Activated T-cell treated with anti-CD3 and anti-CD28 coated beads, Interleukin-2, amount 50 U/mL, for 4 hours (primary cell): ENCODE results near the gene ZCWPW1. TPM values are rescaled to one million over a fixed set of nuclear protein-coding genes. Genes with fewer than 3 reads are reported as not detected.
"Not testable (repeated sequence)": the region's sequence is repeated elsewhere in the genome, so short reads cannot be mapped to it uniquely, and the experiment has no call there.

Experiments
- ATAC-seq, 2 donors: fragments of 200-7000 bp; cut with Tn5 transposase; one replicate each; pipeline ENCODE4 v1.10.0; 2021
- DNase-seq: peaks from one replicate; pipeline ENCODE4 v3.0.0-alpha.2; 2020
- H3K27me3 Mint-ChIP-seq: one replicate; pipeline ENCODE4 v1.8.0; 2021; ENCODE audit warnings: low read depth, mixed read lengths
- H3K36me3 Mint-ChIP-seq: one replicate; pipeline ENCODE4 v1.8.0; 2022; ENCODE audit warnings: mixed read lengths; ENCODE audit not compliant: insufficient read depth
- H3K4me1 Mint-ChIP-seq: one replicate; pipeline ENCODE4 v1.8.0; 2021; ENCODE audit warnings: low read depth, mixed read lengths
- H3K4me3 Mint-ChIP-seq: one replicate; pipeline ENCODE4 v1.8.0; 2021; ENCODE audit warnings: mild to moderate bottlenecking, moderate library complexity, mixed read lengths
- H3K9me3 Mint-ChIP-seq: one replicate; pipeline ENCODE4 v1.8.0; 2021; ENCODE audit warnings: mixed read lengths
- total RNA-seq, 3 donors: library from RNA; stranded (reverse); gene quantifications; one replicate each; pipeline ENCODE4 v1.2.1, GENCODE V29; 2021

The ZCWPW1 gene
- total RNA-seq, 3 donors from 2014 or later: 4.2 to 5.1 (median 4.8) TPM

DNA sequence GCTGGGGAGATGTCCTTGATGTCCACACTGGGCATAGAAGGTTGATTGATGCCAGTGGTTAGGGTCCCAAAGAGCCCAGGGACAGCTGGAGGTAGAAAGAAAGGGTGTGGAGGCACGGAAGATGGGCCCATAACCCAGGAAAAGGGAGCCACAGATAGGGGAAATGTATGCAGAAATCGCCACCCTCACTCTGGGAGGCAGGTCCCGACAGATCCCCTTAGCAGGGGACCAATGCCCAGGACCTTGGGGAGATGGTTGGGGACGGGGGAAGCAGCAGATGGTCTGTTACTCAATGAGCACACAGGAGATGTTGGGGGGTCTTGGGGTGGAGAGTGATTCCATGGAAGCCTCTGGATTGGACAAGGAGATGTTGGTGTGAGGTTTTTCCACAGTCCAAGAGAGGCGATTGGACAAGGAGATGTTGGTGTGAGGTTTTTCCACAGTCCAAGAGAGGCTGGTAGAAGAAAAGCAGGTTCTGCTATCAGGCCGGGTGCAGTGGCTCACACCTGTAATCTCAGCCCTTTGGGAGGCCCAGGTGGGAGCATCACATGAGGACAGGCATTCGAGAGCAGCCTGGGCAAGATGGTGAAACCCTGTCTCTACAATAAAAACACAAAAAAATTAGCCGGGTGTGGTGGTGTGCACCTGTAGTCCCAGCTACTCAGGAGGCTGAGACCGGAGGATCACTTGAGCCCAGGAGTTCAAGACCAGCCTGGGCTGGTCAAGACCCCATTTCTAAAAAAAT, 14.8 kb upstream of the ZCWPW1 start:
- no peak for DNase-seq
- Mint-ChIP-seq H3K9me3 (no peaks in the 10 kb centered on the region), H3K4me1 (peaks cover 14% of the 10 kb centered on the region), H3K27me3 (no peaks in the 10 kb centered on the region), H3K36me3 (no peaks in the 10 kb centered on the region), H3K4me3 (no peak overlapping the region)
- ATAC-seq: no peak

DNA sequence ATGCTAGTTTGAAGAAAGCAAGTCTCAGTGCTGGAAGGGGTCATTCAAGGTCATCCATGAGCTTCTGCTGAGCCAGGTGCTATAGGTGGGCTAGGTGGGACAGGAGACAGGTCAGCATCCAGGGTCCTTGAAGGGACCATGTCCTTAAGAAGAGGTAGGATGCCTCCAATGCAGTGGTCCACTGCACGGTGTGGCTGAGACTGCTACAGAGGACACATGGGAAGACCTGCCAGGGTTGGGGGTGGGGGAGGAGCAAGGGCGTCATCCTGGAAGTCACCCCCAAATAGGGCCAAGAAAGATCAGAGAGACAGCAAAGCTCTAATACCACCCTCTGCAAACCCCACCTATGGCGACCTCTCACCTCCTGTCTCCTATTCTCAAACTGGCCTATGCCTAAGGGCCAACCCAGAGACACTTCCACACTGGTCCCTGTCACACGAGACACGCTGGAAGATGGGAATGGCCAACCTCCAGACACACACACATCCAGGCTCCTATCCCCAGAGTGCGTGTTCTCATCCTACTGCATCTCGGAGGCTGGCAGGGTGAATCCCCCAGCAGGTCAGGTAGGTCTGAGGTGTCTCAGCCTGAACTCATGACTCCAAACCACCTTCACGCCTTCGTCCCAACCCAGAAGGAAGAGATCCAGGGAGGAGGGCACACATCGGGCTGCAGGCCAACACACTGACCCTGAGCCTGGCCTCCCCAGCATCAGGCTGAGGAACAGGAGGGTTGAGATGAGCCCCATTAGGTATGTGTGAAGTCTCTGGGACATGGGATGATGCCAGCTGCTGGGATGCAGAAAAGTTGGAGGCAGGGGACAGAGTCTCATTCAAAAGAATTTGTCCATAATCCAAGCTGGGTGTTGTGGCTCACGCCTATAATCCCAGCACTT, 13.4 kb upstream of the ZCWPW1 start:
- DNase-seq (no peak), ATAC-seq (no peak)
- H3K4me1 Mint-ChIP-seq: peaks cover 14% of the 10 kb centered on the region

DNA sequence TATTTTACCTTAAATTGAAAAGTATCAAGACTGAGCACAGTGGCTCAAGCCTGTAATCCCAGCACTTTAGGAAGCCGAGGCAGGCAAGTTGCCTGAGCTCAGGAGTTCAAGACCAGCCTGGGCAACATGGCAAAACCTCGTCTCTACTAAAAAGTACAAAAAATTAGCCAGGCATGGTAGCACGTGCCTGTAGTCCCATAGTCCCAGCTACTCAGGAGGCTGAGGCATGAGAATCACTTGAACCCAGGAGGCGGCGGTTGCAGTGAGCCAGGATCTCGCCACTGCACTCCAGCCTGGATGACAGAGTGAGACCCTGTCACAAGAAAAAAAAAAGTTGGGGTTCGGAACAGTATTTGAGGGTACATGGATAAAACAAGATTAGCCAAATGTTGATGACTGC, 10.7 kb upstream of the ZCWPW1 start:
- ATAC-seq, H3K4me3 Mint-ChIP-seq, H3K9me3 Mint-ChIP-seq, H3K27me3 Mint-ChIP-seq, DNase-seq: not testable (repeated sequence)
- Mint-ChIP-seq H3K4me1 (peaks cover 14% of the 10 kb centered on the region), H3K36me3 (peaks cover 13% of the 10 kb centered on the region)

More for the DNA sequence above, 13.4 kb upstream of the ZCWPW1 start:
- H3K27me3 Mint-ChIP-seq: no peaks in the 10 kb centered on the region
- H3K4me3 Mint-ChIP-seq: no peak overlapping the region
- H3K9me3 Mint-ChIP-seq: no peaks in the 10 kb centered on the region
- no peaks in the 10 kb centered on the region for H3K36me3 Mint-ChIP-seq

DNA sequence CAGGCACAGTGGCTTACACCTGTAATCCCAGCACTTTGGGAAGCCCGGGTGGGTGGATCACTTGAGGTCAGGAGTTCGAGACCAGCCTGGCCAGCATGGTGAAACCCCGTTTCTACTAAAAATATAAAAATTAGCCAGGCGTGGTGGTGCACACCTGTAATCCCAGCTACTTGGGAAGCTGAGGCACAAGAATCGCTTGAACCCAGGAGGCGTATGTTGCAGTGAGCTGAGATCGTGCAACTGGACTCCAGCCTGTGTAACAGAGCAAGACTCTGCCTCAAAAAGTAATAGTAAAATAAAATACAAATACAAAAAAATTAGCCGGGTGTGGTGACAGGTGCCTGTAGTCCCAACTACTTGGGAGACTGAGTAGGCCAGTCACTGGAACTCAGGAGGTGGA, 10.2 kb upstream of the ZCWPW1 start:
- Mint-ChIP-seq H3K36me3 (peaks cover 16% of the 10 kb centered on the region), H3K4me1 (peaks cover 17% of the 10 kb centered on the region)
- not testable (repeated sequence) for DNase-seq, H3K4me3 Mint-ChIP-seq, H3K27me3 Mint-ChIP-seq, ATAC-seq, H3K9me3 Mint-ChIP-seq

DNA sequence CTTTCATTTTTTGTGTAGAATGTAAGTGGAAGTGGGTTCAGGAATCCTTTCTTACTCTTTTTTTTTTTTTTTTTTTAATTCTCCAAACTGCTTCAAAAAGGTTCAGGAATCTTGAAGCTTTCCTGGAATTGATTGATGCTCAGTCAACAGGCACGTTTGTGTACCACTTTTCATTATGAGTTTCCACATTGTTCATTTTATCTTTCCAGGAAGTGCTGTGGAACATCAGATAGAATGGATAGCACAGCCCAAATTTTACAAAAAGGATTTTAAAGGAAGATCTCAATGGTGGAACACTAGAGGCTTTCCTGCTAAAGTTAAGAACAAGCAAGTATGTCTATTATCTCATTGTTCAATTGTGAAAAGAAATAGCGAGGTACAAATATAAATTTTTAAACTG, 9.7 kb upstream of the ZCWPW1 start:
- no peaks in the 10 kb centered on the region for H3K27me3 Mint-ChIP-seq
- DNase-seq (no peak), ATAC-seq (no peak)
- H3K4me3 Mint-ChIP-seq: no peak overlapping the region
- no peaks in the 10 kb centered on the region for H3K9me3 Mint-ChIP-seq
- H3K36me3 Mint-ChIP-seq: peaks cover 19% of the 10 kb centered on the region
- H3K4me1 Mint-ChIP-seq: peaks cover 22% of the 10 kb centered on the region

DNA sequence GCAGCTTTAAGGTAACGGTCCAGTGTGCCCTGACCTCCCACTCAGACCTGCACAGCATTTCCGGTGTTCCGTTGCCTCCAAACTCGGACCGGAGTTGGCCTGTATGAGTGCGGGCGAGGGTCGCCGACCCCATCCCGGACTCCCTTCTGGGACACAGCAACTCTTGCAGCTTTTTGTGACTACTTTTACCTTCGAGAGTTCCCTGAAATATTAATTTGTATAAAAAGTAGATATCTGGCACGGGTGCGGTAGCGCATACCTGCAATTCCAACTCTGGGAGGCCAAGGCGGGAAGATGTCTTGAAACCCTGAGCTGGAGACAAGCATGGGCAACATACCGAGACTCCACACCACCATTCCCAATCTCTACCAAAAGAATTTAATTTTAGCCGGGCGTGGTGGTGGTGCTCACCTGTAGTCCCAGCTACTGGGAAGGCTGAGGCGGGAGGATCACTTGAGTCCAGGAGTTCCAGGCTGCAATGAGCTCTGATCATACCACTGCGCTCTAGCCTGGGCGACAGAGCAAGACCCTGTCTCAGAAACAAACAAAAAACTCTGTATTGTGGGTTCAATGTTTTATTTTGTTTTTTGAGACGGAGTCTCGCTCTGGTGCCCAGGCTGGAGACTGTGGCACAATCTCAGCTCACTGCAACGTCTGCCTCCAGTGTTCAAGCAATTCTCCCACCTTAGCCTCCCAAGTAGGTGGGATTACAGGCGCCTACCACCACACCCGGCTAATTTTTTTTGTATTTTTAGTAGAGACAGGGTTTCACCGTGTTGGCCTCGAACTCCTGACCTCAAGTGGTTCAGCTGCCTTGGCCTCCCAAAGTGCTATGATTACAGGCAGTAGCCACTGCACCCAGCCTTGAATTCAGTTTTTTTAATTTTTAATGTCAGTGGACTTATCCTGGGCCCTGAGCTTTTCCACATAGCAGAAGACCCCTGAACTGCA, 8.9 kb upstream of the ZCWPW1 start:
- Mint-ChIP-seq H3K4me1 (peaks cover 27% of the 10 kb centered on the region), H3K27me3 (no peaks in the 10 kb centered on the region), H3K4me3 (peak overlapping the region; percentile 16), H3K9me3 (no peaks in the 10 kb centered on the region), H3K36me3 (peaks cover 24% of the 10 kb centered on the region)
- ATAC-seq (no peak), DNase-seq (no peak)

DNA sequence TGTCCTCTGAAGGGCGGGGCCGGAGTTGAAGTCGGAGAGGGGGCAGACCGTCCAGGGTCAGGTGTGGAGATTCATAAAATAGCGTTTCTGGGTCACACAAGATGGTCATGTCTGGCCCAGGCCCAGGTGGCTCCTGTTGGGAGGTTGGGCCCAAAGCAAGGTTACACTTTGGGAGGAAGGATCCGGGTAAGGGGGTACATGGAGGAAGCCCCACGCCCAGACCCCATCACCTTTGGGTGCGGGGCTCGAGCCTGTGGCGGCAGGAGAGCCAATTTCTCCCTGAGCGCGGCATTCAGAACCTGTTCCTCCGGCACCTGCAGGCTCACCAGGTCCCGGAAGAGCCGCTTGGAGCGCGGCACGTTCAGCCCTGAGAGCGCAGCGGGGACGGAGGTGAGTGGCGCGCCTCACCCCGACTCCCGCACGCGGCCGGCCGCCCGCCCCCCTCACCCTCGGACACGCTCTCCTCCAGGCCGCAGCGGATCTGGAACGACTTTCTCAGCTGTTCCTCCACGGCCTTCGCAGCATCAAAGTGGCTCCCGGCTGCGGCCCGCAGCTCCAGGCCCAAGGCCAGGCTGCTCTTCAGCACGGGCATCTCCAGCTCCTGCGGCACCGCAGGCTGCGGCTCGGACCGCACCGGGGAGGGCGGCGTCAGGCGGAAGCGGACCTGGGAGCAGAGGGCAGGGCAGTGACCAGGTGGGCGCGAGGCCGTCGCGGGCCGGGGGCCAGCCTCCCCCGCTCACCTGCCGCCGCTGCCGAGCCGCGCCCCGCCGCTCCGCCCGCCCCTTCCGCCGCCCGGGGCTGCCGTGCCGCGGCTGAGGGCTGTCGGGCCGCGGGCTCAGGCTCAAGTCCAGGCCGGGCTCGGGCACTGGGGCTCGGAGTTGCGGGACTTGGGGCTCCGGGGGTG, 7.2 kb upstream of the ZCWPW1 start:
- Mint-ChIP-seq H3K9me3 (no peaks in the 10 kb centered on the region), H3K4me1 (peaks cover 42% of the 10 kb centered on the region), H3K27me3 (no peaks in the 10 kb centered on the region), H3K4me3 (peak overlapping the region; percentile 93), H3K36me3 (peaks cover 31% of the 10 kb centered on the region)
- ATAC-seq (peak; percentile 48 to 49), DNase-seq (peak; percentile 42)

DNA sequence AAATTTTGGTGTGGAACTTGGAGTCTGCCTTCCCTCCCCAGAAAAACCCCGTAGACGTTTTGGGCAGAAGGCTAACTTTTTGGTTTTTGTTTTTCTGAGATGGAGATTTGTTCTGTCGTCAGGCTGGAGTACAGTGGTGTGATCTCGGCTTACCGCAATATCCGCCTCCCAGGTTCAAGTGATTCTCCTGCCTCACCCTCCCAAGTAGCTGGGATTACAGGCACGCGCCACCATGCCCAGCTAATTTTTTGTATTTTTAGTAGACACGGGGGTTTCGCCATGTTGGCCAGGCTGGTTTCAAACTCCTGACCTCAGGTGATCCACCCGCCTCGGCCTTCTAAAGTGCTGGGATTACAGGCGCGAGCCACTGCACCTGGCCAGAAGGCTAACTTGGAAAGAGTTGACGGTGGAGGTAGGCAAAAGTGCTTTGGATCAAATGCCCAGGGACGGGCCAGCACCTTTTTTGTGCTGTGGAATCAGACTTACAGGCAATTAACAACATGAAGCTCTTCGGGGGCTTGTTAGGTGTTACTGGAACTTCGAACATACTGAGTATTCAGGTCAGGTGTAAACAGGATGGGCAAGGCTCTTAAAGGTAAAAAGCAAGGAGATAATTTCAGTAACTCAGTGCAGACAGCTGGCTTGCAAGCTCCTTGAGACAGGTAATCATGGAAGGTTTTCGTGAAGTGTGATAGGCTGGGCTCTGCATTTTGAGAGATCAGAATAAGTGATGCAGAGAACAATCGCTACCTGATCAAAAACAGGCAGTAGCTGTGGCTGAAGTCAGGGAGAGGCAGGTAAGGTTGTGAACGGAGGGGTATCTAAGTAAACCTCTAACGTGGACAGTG, 6.0 kb upstream of the ZCWPW1 start:
- no peaks in the 10 kb centered on the region for H3K27me3 Mint-ChIP-seq
- H3K4me1 Mint-ChIP-seq: peaks cover 44% of the 10 kb centered on the region
- peaks cover 33% of the 10 kb centered on the region for H3K36me3 Mint-ChIP-seq
- ATAC-seq (no peak), DNase-seq (no peak)
- H3K4me3 Mint-ChIP-seq: peak overlapping the region; percentile 90
- H3K9me3 Mint-ChIP-seq: no peaks in the 10 kb centered on the region

DNA sequence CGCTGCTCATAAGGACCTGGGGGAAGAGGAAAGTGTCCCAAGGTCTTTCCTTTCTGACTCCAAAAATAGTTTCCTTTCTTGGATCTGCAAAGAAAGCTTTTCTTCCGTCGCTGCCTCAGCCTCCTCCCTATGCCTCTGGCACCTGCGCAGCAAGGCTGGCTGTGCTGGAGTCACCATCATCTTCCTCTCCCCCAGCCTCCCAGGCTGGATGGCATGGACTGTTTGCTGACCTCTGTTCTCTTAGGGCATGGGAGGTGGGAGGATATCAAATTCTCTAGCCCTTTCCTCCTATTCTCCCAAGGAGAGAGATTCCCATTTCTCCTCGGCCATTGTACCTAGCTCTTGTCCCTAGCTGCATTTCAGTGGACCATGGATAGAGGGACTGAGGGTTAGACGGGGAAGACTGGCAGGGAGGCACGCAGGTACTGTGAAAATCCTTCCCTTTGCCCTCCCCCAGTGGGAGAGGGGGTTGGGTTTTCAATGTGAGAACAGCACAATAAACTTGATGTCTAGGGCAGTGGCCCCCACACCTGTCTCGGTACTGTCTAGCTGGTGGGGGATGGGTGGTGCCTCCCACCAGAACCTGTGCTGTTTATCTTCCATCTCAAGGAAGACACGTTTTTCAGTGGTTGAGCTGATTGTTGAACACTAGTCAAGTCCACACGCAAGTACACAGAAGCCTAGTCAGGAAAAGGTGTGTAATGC, 5.2 kb upstream of the ZCWPW1 start:
- H3K9me3 Mint-ChIP-seq: no peaks in the 10 kb centered on the region
- peaks cover 44% of the 10 kb centered on the region for H3K4me1 Mint-ChIP-seq
- peaks cover 34% of the 10 kb centered on the region for H3K36me3 Mint-ChIP-seq
- no peak for DNase-seq
- no peak for ATAC-seq
- H3K27me3 Mint-ChIP-seq: no peaks in the 10 kb centered on the region
- peak overlapping the region; percentile 90 for H3K4me3 Mint-ChIP-seq

DNA sequence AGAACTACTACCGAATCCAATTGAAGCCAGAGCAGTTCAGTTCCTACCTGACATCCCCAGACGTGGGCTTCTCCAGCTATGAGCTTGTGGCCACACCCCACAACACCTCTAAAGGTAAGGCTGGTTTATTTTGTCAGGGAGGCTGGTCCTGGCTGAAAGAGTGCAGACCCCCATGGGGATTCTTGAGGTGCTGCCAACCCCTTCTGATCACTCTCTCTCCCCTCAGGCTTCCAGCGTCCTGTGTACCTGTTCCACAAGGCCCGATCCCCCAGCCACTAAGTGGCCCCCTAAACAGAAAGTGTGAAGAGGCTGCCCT, 4.7 kb upstream of the ZCWPW1 start:
- H3K36me3 Mint-ChIP-seq: peaks cover 34% of the 10 kb centered on the region
- no peak for DNase-seq
- H3K4me3 Mint-ChIP-seq: peak overlapping the region; percentile 19
- H3K9me3 Mint-ChIP-seq: no peaks in the 10 kb centered on the region
- H3K27me3 Mint-ChIP-seq: no peaks in the 10 kb centered on the region
- peaks cover 44% of the 10 kb centered on the region for H3K4me1 Mint-ChIP-seq
- ATAC-seq: no peak

DNA sequence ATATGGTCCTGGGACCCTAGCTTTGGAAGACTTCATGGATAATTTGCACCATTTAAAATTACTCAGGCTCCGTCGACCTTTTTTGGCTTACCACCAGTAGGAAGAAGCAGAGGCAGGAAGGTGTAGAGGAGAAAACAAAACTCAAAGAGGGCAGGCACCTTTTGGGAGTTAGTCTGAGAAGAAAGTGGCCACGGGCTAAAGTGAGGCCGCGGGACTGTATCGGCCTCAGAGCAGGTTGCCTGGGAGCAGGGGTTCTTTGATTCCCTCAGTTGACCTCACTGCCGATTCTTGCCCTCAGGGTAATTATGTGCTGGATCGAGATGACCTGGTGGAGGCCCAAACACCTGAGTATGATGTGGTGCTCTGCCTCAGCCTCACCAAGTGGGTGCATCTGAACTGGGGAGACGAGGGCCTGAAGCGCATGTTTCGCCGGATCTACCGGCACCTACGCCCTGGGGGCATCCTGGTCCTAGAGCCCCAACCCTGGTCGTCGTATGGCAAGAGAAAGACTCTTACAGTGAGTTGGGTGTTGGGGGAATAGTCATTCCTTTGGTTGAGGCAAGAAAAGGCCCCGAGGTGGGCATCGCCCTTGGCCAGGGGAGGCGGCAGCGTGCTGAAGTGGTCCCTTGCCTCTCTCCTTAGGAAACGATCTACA, 4.2 kb upstream of the ZCWPW1 start:
- no peak for ATAC-seq
- H3K9me3 Mint-ChIP-seq: no peaks in the 10 kb centered on the region
- peak overlapping the region; percentile 19 for H3K4me3 Mint-ChIP-seq
- H3K4me1 Mint-ChIP-seq: peaks cover 48% of the 10 kb centered on the region
- no peaks in the 10 kb centered on the region for H3K27me3 Mint-ChIP-seq
- no peak for DNase-seq
- H3K36me3 Mint-ChIP-seq: peaks cover 34% of the 10 kb centered on the region

DNA sequence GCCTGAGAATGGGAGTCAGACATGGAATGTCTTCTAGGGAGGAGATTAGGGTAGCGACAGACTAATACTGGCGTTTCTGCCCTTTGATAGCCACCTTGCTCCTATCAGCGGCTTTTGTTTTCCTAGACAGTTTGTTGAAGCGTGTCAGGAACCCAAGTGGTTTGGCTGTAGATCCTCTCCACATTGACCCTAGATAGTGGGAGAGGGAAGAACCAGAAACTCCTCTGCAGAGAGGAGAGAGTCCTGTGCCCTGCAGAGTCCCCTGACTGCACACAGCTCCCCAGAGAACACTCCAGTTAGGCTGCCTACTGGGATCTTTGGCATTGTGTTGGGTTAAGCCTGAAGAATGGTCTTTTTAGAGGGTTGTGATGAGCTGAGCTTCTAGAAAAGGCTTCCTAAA, 3.5 kb upstream of the ZCWPW1 start:
- Mint-ChIP-seq H3K36me3 (peaks cover 34% of the 10 kb centered on the region), H3K9me3 (no peaks in the 10 kb centered on the region), H3K27me3 (no peaks in the 10 kb centered on the region), H3K4me1 (peaks cover 48% of the 10 kb centered on the region), H3K4me3 (peak overlapping the region; percentile 86)
- ATAC-seq (no peak), DNase-seq (no peak)
